BJ (cell line): ENCODE data around the gene TEX264. TPM values are rescaled to one million over a fixed set of nuclear protein-coding genes. Genes with fewer than 3 reads are reported as not detected.

ENCODE experiments used
- CTCF ChIA-PET: fragments of 350-600 bp; formaldehyde crosslinking; extraction: SDS; loops from one replicate; lab custom pipeline; 2021; ENCODE audit warnings: antibody characterized with exemption, inconsistent platforms; lab: Yijun Ruan, JAX
- POLR2A ChIA-PET: fragments of 300-600 bp; sonication (Branson Sonifier 250); formaldehyde crosslinking; extraction: SDS; loops from one replicate; lab custom pipeline; 2021; ENCODE audit warnings: antibody characterized with exemption; lab: Charles Lee
- DNase-seq: peaks from one replicate; pipeline ENCODE4 v3.0.0-alpha.2; 2011; ENCODE audit warnings: low read depth
- H3K27me3 ChIP-seq: 2 replicates; pipeline ENCODE4 v1.6.0; 2011; ENCODE audit warnings: low read length; ENCODE audit not compliant: control insufficient read depth, insufficient read depth
- H3K36me3 ChIP-seq: 2 replicates; pipeline ENCODE4 v1.5.1; 2011; ENCODE audit warnings: low read length; ENCODE audit not compliant: control insufficient read depth, insufficient read depth
- H3K4me3 ChIP-seq: 2 replicates; pipeline ENCODE4 v1.5.1; 2011; ENCODE audit warnings: low read depth, mild to moderate bottlenecking, control low read depth, low read length
- CTCF ChIP-seq: IDR thresholded peaks from 2 replicates; pipeline ENCODE4 v1.5.1; 2011; ENCODE audit warnings: low read depth, mild to moderate bottlenecking, control low read depth, inconsistent platforms, low read length, moderate library complexity; ENCODE audit not compliant: insufficient read depth
- polyA plus RNA-seq: library from polyadenylated mRNA; depleted of rRNA; stranded (reverse); fragments of >200 nt; gene quantifications from 2 replicates; pipeline ENCODE4 v1.2.3, GENCODE V29; 2011

The TEX264 gene
- polyA plus RNA-seq, 1 experiment = 100.0 TPM

- ChIA-PET POLR2A (no interaction called here), CTCF (interaction anchor here (0.6 to 6.0 kb wide), 27 partner anchors 9 to 1067 kb away, joined by 3 to 78 read pairs (median 4); partner anchors contain the start of genes DCAF1 and TEX264)
- Histone ChIP-seq H3K27me3 (no peaks in the 10 kb centered on the region), H3K4me3 (no peak overlapping the region), H3K36me3 (peaks cover 10% of the 10 kb centered on the region)
- peak; percentile 52 for DNase-seq
- TF ChIP-seq CTCF = peak; percentile 83
Measured at GRCh38 chr3:51682079-51682478, 11.0 kb downstream of the TEX264 start.

- ChIA-PET POLR2A (no interaction called here), CTCF (interaction anchor here (0.6 to 6.0 kb wide), 26 partner anchors 10 to 1067 kb away, joined by 3 to 78 read pairs (median 4); partner anchors contain the start of genes DCAF1 and TEX264)
- Histone ChIP-seq H3K36me3 (peaks cover 10% of the 10 kb centered on the region), H3K27me3 (no peaks in the 10 kb centered on the region), H3K4me3 (no peak overlapping the region)
- no peak for TF ChIP-seq CTCF
- no peak for DNase-seq
Measured at GRCh38 chr3:51682526-51682925, 11.5 kb downstream of the TEX264 start.

GRCh38 chr3:51683566-51683965, 12.5 kb downstream of the TEX264 start:
- Histone ChIP-seq H3K36me3 (peaks cover 10% of the 10 kb centered on the region), H3K27me3 (no peaks in the 10 kb centered on the region), H3K4me3 (no peak overlapping the region)
- CTCF ChIA-PET = interaction anchor here (6.0 kb wide), 1 partner anchor 183 kb away, joined by 78 read pairs; the partner anchor contains the start of gene DCAF1
- no peak for DNase-seq
- POLR2A ChIA-PET = no interaction called here
- TF ChIP-seq CTCF = no peak

GRCh38 chr3:51684971-51685751, 14.1 kb downstream of the TEX264 start:
- no peak overlapping the region for H3K4me3 ChIP-seq
- H3K27me3 ChIP-seq = no peaks in the 10 kb centered on the region
- CTCF ChIA-PET = interaction anchor here (0.5 to 6.0 kb wide), 7 partner anchors 10 to 184 kb away, joined by 3 to 78 read pairs (median 3); partner anchors contain the start of gene DCAF1
- no peak for DNase-seq
- TF ChIP-seq CTCF = no peak
- POLR2A ChIA-PET = no interaction called here
- H3K36me3 ChIP-seq = peaks cover 10% of the 10 kb centered on the region

GRCh38 chr3:51686056-51686455, 15.0 kb downstream of the TEX264 start:
- CTCF ChIA-PET = interaction anchor here (0.5 to 5.8 kb wide), 6 partner anchors 11 to 184 kb away, joined by 3 to 30 read pairs (median 3); partner anchors contain the start of gene TEX264
- POLR2A ChIA-PET = no interaction called here
- peaks cover 11% of the 10 kb centered on the region for H3K36me3 ChIP-seq

More at GRCh38 chr3:51686056-51686455, 15.0 kb downstream of the TEX264 start:
- DNase-seq = no peak
- H3K27me3 ChIP-seq = no peaks in the 10 kb centered on the region
- no peak for TF ChIP-seq CTCF
- H3K4me3 ChIP-seq = no peak overlapping the region
